LNCaP clone FGC (cell line): ENCODE data around the gene PRKG1.

ENCODE experiments used
- DNase-seq: peaks from one replicate; pipeline ENCODE4 v3.0.0-alpha.2; 2011; ENCODE audit warnings: low read depth
- H3K4me3 ChIP-seq: 2 replicates; pipeline ENCODE4 v1.5.1; 2011; ENCODE audit warnings: mild to moderate bottlenecking, low read depth, low read length, control low read depth
- CTCF ChIP-seq: IDR thresholded peaks from 2 replicates; pipeline ENCODE4 v1.5.1; 2012; ENCODE audit warnings: mild to moderate bottlenecking; ENCODE audit not compliant: control insufficient read depth, insufficient read depth; ENCODE audit errors: extremely low read depth

Gene PRKG1

DNA sequence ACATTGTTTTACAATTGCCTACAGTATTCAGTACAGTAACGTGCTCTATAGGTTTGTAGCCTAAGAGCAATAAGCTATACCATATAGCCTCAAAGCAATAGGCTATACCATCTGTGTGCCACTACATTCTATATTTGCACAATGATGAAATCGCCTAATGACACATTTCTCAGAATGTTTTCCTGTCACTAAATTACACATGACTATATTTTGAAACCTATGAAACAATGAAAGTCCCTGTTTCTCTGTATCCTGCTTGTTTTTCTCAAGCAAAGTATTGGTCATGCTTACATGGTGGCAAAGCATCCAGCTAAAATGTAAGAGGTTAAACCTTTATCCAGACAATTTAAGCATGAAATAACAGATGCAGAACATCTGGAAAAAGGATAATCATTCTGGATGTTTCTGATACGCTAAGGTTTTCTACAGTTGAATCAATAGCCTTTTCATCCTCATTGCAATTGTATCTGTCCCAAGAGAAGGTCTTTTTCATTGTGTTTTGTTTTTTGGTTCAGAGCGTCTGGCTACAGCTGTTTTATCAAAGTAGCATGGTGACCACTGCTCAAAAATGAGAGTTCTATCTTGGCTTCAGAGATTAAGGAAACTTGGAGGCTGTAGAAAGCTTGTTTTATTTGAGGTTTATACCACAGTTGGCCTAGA lies 543.4 kb downstream of the PRKG1 start:
- no peak overlapping the region for H3K4me3 ChIP-seq
- TF ChIP-seq CTCF: no peak
- DNase-seq: no peak

DNA sequence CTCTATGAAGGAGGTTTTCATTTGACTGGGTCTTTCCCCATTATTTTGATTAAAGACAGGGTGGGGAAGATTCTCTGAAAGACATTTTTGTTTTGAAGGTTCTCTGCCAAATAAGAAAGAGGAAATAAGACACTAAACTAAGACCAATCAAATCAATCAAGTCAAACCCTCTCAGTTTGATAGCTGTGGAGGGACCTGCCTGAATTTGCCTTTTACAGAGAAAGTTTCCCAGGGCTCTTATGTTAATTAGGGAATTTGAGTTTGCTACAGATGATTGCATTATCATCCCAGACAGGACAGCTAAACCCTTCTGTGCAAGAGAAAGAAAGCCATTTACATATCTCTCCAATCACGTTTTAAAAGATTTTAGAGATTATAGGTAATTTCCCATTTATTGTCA lies 545.1 kb downstream of the PRKG1 start:
- DNase-seq: no peak
- no peak for TF ChIP-seq CTCF
- no peak overlapping the region for H3K4me3 ChIP-seq

GRCh38 chr10:51620131-51620530 lies 545.8 kb downstream of the PRKG1 start:
- no peak for DNase-seq
- TF ChIP-seq CTCF: no peak
- H3K4me3 ChIP-seq: no peak overlapping the region

DNA sequence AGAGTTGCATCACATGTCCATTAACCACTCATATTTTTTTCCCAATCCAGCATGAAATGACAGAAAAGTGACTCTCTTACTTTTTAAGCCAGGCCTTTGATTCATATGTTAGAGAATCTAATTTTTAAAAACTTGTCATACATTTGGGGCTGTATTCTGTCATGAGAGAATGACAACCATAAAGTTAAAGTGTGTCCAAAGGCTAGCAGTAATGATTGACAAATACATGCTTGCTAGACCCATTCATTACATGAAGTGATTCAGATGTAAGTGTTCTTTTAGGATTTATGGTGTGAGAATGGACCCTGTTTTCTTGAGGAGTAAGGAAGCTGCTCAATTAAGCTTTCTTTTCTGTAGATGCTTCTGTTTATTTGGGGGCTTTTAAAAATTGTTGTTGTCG lies 549.7 kb downstream of the PRKG1 start:
- TF ChIP-seq CTCF: no peak
- DNase-seq: no peak
- H3K4me3 ChIP-seq: no peak overlapping the region

DNA sequence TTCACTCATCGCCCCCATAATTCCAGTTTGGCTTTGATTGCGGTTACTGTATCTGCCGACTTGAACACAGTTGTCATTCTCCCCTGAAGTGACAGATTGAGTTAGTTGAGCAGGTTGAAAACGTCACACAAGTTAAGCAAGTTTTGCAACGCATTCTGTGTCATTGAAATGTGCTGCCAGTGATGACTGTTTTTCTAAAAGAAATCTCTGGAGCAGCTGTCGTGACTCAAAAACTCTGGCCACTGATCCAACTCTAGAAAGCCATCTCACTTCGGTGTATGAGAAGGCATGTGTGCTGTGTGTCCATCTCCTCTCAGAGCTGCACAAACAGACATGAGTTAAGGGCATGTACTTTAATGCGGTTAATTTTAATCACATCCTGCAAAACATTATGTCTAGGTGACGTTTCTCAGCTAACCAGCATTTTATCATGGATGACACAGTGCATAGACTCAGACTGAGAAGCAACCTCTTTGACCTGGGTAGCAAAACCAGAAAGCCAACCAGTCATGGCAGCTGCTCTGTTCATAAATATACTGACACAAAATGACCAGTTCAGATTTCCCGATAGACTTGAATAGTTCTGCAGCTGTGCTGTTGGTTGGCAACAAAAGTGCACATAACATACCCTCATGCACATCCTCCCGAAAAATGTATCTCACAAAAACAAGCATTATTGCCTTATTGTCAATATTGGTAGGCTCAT lies 555.8 kb downstream of the PRKG1 start:
- no peak for DNase-seq
- no peak overlapping the region for H3K4me3 ChIP-seq
- no peak for TF ChIP-seq CTCF

- DNase-seq: no peak
- no peak for TF ChIP-seq CTCF
- H3K4me3 ChIP-seq: no peak overlapping the region
Measured at GRCh38 chr10:51630640-51631005, 556.3 kb downstream of the PRKG1 start.

- H3K4me3 ChIP-seq: no peak overlapping the region
- TF ChIP-seq CTCF: no peak
- DNase-seq: no peak
Measured at GRCh38 chr10:51635436-51635835, 561.1 kb downstream of the PRKG1 start.
